ENCODE measurements around the gene PREPL. TPM values are rescaled to one million over a fixed set of nuclear protein-coding genes. Genes with fewer than 3 reads are reported as not detected.

The PREPL gene
- total RNA-seq, 2 donors from 2014 or later = 28.9 to 42.3 TPM

DNA sequence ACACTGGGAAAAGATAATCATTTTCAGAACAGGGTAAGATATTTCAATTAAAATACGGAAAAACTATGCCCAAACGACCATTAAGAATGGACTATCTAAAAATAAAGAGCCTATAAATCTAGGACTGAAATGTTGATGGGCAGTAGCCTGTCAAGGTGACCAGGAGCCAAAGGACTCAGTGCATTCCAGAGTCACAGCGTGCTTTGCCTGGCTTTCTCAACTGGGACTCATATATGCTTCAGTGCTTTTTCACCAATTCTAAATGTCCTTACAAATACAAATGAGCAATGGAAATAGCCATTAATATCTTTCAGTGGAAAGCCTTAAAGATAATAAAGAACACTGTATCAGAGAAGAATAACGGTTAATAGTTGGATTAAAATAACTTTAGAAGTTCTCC is 35.4 kb downstream of the PREPL start:
- Mint-ChIP-seq H3K9me3 (no peaks in the 10 kb centered on the region), H3K27me3 (ENCODE audit: insufficient read depth) (no peaks in the 10 kb centered on the region), H3K36me3 (ENCODE audit: low read depth) (peaks cover 35% of the 10 kb centered on the region), H3K4me1 (peaks cover 25% of the 10 kb centered on the region), H3K4me3 (no peak overlapping the region), H3K27ac (no peak overlapping the region)
- H3K27me3 ChIP-seq (ENCODE audit: control insufficient read depth, insufficient read depth, low read length, poor library complexity, severe bottlenecking) = no peaks in the 10 kb centered on the region
- no peak overlapping the region for H3K27ac ChIP-seq (ENCODE audit: low read depth, low read length)
- DNase-seq = no peak
- H3K9me3 ChIP-seq (ENCODE audit: control insufficient read depth, low read length) = no peaks in the 10 kb centered on the region
- H3K36me3 ChIP-seq (ENCODE audit: control insufficient read depth, insufficient read depth, low read length) = peaks cover 46% of the 10 kb centered on the region
- 95 to 100% methylated on average over 1 to 4 of the region's 4 CpGs for WGBS, 2 experiments (ENCODE audit: insufficient coverage in 1 of 2, insufficient read length in 1 of 2)
- TF ChIP-seq, protein P1, sequence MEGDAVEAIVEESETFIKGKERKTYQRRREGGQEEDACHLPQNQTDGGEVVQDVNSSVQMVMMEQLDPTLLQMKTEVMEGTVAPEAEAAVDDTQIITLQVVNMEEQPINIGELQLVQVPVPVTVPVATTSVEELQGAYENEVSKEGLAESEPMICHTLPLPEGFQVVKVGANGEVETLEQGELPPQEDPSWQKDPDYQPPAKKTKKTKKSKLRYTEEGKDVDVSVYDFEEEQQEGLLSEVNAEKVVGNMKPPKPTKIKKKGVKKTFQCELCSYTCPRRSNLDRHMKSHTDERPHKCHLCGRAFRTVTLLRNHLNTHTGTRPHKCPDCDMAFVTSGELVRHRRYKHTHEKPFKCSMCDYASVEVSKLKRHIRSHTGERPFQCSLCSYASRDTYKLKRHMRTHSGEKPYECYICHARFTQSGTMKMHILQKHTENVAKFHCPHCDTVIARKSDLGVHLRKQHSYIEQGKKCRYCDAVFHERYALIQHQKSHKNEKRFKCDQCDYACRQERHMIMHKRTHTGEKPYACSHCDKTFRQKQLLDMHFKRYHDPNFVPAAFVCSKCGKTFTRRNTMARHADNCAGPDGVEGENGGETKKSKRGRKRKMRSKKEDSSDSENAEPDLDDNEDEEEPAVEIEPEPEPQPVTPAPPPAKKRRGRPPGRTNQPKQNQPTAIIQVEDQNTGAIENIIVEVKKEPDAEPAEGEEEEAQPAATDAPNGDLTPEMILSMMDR (conservative IDR thresholded peaks at IDR 0.05) = no peak
- no peak overlapping the region for H3K9ac ChIP-seq (ENCODE audit: extremely low read depth, low read length, poor library complexity, severe bottlenecking)
- no peak overlapping the region for H3K4me3 ChIP-seq (ENCODE audit: low read length)
- H3K4me1 ChIP-seq (ENCODE audit: control insufficient read depth, insufficient read depth, low read length) = peaks cover 8% of the 10 kb centered on the region

DNA sequence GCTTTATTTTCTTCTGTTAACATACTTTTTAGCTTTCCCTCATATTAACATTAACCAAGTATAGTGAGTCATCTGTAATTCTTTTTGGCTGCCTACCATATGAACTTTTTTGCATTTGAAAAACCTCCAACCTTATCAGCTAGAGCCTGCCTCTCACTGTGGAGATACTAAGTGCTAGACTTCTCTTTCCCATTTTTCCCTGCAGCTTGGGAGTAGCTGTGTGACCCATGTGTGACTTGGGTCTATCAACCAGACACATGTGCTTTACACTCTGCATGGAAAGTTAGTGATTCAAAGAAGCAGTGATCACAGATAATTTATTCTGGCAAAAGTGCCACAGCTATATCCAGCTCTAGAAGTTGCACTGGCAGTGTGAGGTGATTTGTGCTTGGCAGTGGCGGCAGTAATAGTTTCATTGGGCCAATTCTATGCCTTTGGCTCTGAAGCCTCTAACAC is 36.3 kb downstream of the PREPL start:
- Histone ChIP-seq H3K36me3 (ENCODE audit: control insufficient read depth, insufficient read depth, low read length) (peaks cover 55% of the 10 kb centered on the region), H3K9me3 (ENCODE audit: control insufficient read depth, low read length) (no peaks in the 10 kb centered on the region), H3K27ac (ENCODE audit: low read depth, low read length) (no peak overlapping the region), H3K27me3 (ENCODE audit: control insufficient read depth, insufficient read depth, low read length, poor library complexity, severe bottlenecking) (no peaks in the 10 kb centered on the region), H3K4me3 (ENCODE audit: low read length) (no peak overlapping the region), H3K9ac (ENCODE audit: extremely low read depth, low read length, poor library complexity, severe bottlenecking) (no peak overlapping the region), H3K4me1 (ENCODE audit: control insufficient read depth, insufficient read depth, low read length) (peaks cover 8% of the 10 kb centered on the region)
- Mint-ChIP-seq H3K4me3 (no peak overlapping the region), H3K27me3 (ENCODE audit: insufficient read depth) (no peaks in the 10 kb centered on the region), H3K4me1 (peaks cover 25% of the 10 kb centered on the region), H3K9me3 (no peaks in the 10 kb centered on the region), H3K27ac (no peak overlapping the region), H3K36me3 (ENCODE audit: low read depth) (peaks cover 36% of the 10 kb centered on the region)
- WGBS, 2 experiments (ENCODE audit: insufficient coverage in 1 of 2, insufficient read length in 1 of 2) = 100% methylated on average over 1 of the region's 1 CpG; no CpG with 5 or more reads in 1 of the 2 experiments
- TF ChIP-seq, protein P1 (conservative IDR thresholded peaks at IDR 0.05) = no peak
- peak; percentile 36 for DNase-seq

DNA sequence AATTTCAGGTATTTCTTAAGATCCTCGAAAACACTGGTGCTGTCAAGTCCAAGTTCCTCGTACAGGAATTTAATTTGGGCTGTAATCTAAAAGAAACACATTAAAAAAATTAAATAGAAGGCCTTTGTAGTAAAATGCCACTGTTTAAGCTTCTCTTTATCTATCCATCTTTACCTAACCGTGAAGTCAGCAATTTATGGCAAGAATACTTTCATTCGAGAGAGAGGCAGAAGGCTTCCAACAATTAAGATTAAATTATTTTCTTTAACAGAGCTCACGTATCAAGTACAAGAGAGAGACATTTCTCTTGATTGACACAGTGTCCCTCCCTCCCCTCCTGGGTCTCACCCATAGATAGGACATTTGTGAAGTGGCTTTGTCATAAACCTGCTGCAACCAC is 39.9 kb downstream of the PREPL start:
- Mint-ChIP-seq H3K9me3 (no peaks in the 10 kb centered on the region), H3K4me1 (peaks cover 12% of the 10 kb centered on the region), H3K27me3 (ENCODE audit: insufficient read depth) (no peaks in the 10 kb centered on the region), H3K27ac (no peak overlapping the region), H3K36me3 (ENCODE audit: low read depth) (peaks cover 27% of the 10 kb centered on the region), H3K4me3 (no peak overlapping the region)
- H3K27ac ChIP-seq (ENCODE audit: low read depth, low read length) = no peak overlapping the region
- DNase-seq = no peak
- no peaks in the 10 kb centered on the region for H3K27me3 ChIP-seq (ENCODE audit: control insufficient read depth, insufficient read depth, low read length, poor library complexity, severe bottlenecking)
- 93 to 100% methylated on average over 5 of the region's 5 CpGs for WGBS, 2 experiments (ENCODE audit: insufficient coverage in 1 of 2, insufficient read length in 1 of 2)
- H3K4me1 ChIP-seq (ENCODE audit: control insufficient read depth, insufficient read depth, low read length) = peaks cover 8% of the 10 kb centered on the region
- H3K9me3 ChIP-seq (ENCODE audit: control insufficient read depth, low read length) = no peaks in the 10 kb centered on the region
- peaks cover 58% of the 10 kb centered on the region for H3K36me3 ChIP-seq (ENCODE audit: control insufficient read depth, insufficient read depth, low read length)
- TF ChIP-seq, protein P1 (conservative IDR thresholded peaks at IDR 0.05) = no peak
- no peak overlapping the region for H3K9ac ChIP-seq (ENCODE audit: extremely low read depth, low read length, poor library complexity, severe bottlenecking)
- no peak overlapping the region for H3K4me3 ChIP-seq (ENCODE audit: low read length)

Measured in endodermal cell (in vitro differentiated cells).